DMS 273 (cell line): ENCODE measurements around the gene NHLRC2.

Experiments used
- DNase-seq: peaks from one replicate; lab custom pipeline; 2025; ENCODE audit not compliant: unreplicated experiment; lab: John Stamatoyannopoulos, UW

Gene NHLRC2

DNA sequence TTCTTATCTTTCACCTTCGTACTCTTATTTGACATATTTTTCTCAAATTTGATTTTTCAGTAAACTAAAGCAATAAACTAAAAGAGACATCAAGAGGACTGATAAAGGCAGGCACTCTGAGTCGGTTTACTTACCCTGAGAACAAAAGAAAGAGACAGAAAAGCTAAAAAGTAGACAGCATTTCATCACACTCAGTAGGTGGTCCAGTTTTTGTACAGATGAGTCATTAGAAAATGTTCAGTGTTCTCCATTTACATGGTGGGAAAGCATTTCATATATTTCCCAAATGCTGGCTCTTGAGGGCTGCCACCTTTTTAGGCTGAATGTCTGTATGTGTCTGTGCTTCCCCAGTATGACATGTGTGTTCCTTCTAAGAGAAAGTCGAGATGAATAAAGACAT is 52.7 kb downstream of the NHLRC2 start:
- no peak for DNase-seq

DNA sequence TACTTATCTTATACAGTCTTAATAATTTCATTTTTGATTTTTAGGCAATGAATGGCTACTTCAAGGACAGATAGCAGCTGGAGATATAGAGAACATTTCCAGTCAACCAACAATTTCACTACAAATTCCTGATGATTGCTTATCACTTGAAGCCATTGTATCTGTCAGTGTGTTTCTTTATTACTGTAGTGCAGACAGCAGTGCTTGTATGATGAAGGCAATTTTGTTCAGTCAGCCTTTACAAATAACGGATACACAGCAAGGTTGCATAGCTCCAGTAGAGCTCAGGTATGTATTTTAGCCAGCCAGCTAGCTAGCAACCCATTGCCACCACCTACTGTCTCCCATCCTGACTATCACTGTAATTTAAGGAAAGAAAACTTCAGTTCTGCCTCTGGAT is 53.8 kb downstream of the NHLRC2 start:
- no peak for DNase-seq

DNA sequence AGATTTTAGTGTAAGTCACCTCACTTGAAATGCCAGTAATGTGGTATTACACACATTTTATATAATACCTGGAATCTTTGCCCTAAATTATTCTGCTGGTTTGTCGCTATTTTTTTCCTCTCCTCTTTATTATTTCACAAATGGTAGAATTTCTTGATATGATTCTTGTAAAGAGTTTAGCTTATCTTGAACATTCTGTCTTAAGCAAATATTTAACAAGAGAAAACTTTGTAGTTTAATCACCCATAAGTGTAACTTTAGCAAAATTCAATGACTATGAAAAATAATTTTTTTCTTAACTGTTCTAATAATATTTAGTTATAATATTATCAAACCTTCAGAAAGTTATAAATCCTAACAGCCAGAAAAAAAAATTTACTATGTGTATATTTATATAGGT is 56.7 kb downstream of the NHLRC2 start:
- no peak for DNase-seq

DNA sequence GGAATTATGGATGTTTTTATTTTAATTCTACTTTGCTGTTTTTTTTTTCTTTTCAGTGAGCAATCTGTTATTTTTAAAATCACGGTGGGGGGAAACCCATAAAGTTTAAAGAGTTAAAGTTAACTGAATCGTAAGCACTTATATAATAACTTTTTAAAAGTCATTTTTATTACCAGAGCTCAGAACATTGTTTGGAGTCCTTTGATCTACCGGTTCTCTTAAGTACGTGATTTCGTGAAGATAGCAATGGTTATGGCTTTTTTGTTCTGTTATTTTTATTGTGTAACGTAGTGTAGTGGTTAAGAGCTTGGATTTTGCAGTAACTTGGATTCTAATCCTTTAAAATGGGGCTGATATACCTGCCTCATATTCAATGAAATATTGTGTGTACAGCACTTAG is 57.4 kb downstream of the NHLRC2 start:
- no peak for DNase-seq

DNA sequence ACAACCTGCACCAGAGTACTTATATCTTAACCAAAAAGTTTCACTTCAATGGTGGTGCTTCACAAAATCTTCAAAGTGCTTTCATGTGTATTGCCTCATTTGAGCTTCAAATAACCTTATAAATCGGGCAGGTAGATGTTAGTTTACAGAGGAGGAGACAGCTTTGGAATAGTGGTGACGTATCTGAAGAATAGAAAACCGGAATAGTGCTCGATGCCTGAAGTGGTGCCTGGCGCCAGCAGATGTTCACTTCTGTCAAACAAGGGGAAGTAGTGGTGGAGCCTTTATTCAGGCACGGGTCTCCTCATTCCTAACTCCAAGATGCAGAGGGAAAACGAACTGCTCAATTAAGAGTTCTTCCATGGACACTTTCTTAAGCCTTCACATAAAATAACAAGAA is 58.1 kb downstream of the NHLRC2 start:
- DNase-seq: no peak

DNA sequence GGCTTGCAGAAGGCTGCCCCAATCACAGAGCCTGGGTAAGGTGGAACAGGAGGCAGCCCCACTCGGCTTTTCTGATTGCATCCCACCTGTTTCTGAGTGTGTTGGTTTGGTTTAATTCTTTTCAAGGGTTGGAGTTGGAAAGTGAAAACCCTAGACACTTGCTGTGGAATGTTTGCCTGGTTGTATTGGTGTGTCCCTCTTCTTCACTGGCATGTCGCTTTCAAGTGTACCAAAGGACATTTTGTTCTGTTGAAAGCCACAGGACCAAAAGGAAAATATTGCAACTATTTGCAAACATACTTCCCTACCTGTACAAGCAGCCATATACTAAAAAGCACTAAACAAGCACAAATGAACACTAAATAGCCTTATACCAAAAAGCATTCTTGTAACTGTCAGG is 60.5 kb downstream of the NHLRC2 start:
- DNase-seq: no peak

DNA sequence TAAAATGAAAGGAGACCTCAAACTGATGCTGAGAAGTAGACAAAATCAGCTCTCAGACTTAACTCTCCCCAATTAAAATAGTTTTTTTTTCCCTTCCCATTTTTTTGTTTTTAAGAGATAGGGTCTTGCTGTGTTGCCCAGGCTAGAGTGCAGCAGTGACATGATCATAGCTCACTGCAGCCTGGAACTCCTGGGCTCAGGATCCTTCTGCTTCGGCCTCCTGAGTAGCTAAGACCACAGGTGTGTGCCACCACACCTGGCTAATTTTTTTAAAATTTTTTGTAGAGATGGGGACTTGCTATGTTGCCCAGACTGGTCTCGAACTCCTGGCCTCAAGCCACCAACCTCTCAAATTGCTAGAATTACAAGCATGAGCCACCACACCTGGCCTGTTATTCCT is 61.1 kb downstream of the NHLRC2 start:
- DNase-seq: no peak

DNA sequence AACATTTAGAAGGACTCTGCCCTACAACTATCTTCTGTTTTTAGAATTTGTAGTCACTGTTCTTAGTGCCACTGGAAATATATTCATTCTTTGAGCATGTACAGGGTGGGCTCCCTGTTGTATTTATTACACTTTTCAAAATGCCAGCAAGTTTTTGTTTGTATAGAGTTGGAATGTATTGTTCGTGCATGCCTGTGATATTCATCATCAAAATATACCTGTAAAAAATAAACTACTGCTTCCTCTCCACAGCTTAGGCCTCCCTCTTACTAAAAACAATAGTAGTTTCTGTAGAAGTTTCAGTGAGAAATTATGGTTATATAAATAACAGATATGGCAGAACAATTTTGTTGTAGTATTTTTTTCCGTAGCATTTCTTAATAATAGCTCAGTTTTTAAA is 61.6 kb downstream of the NHLRC2 start:
- DNase-seq: no peak

DNA sequence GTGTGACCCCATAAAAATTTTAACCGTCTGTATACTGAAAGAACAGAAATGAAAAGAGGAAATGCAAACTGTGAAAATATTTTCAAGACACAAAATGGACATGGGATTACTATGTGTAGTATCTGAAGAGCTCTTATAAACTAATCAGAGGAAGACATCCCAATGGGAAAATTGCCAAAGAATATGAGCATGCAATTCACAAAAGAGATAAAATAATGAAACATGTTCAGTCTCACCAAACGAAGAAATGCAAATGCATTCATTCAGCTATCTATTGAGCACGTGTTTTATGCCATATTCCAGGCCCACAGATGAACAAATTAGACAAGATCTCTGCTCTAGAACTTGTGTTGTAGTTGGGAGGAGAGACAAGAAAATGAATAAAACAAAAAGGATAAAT is 63.2 kb downstream of the NHLRC2 start:
- no peak for DNase-seq

DNA sequence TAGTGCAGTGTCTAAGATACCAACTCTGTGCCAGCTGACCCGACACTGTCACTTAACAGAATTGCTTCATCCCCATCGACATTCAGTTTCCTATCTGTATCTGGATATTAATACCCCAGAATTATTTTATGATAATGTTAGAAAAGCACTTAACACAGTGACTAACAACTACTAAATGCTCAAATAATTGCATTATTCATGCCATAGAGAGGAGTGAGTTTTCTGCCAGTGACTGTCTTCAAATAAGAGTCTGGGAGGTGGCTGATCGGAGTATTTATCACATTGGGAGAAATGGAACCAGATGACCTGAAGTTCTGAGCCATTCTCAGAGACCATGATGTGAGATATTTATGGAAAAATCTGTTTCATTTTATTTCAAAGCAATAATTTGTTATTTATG is 65.7 kb downstream of the NHLRC2 start:
- DNase-seq: no peak

DNA sequence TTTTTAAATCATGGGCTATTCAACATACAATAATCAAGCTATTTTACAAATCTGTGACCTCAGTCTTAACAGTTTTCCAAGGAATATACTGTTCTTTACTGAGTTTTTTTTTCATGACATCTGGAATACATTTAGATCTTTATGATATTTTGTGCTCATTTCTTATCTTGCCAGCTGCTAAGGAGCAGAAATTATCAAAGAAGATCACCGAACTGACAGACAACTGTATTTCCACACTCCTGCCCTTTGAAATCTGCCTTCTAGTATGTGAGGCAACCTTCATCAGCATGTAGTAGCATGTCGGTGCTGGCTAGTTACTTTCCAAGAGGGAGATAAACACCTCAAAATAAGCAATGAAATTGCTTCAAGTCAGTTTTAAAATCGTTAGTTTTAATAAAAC is 66.4 kb downstream of the NHLRC2 start:
- DNase-seq: no peak

DNA sequence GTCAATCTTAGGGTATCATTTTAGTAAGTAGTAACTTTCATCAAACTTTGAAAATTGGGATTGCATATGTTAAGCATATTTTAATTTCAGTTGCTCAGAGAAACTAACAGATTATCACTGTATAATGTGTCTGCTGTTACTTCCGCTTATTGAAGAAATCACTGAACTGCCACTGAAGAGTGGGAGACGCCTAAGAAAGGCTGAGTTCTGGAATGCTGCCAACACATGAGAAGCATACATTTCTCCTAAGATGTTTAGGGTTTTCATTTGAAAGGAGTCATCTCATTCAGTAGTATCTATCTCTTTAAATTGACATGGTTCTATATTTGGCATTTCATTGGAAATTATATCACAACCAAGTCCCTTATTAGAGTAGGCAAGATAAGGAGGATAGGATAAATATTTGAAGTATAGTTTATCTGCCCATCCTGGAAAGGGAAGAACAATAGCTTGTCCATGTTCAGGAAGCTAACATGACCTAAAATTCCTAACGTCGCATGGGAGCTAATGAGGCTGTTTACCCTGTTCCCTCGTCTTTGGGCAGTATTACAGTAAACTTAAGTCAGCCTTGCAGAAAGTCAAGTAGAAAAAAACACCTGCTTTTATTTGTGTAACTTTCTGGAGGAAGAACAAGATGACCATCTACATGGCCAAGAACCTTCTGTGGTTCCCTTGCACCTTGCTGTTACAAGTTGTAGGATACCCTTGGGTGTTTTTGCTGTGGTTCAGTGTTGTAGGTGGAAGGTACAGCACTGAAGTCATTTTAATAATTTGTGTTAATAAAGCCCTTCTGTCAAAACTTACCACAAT is 67.3 kb downstream of the NHLRC2 start:
- peak; percentile 5 for DNase-seq

DNA sequence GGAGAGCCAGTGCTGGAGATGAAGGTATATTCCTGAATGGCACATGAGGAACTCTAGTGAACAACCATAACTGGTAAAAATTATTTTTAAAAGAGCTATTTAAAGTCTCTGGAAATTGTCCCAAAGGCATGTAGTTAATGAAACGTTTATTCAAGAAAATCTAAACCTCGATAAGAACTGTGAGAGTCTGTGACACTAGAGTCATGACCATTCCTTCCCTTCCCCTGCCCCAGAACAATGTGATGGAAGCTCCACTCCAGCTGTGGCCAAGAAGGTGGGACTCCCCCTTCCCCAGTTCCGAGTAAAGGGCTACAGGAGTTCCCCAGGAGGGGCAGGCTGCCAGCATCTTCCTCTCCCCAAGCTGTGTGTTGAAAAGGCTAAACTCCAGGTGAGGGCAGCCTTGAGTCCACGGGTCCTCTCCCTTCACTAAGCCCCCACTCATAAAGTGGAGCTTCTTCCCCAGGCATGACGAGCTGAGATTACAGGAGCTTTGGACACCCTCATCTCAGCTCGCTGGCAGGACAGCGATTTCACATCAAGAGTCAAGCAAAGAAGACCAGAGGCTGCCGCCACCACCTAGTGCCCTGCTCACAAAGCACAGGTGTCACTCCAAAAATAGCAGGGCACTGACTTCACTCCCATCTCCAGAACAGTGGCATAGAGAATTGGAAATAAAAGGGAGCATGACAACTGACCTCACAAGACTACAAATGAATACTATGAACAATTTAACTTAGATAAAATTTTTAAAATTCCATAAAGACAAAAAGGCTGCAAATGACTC is 68.5 kb downstream of the NHLRC2 start:
- DNase-seq: no peak

DNA sequence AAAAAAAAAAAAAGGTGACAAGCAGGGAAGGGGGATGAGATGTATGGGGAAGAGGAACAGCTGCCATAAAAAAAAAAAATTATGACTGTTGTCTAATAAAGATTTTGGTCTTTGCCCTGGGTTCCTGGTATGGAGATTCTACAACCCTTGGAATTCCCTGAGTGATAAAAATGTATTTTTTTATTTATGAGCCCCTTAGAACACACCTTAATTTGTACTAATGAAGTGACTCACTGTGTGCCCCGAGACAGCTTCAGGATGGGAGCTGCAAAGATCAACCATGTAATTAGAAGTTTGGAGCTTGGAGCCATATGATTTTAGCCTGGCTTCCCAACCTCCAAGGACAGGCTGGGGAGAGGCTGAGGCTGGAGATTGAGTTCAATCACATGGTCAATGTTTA is 69.7 kb downstream of the NHLRC2 start:
- DNase-seq: no peak

DNA sequence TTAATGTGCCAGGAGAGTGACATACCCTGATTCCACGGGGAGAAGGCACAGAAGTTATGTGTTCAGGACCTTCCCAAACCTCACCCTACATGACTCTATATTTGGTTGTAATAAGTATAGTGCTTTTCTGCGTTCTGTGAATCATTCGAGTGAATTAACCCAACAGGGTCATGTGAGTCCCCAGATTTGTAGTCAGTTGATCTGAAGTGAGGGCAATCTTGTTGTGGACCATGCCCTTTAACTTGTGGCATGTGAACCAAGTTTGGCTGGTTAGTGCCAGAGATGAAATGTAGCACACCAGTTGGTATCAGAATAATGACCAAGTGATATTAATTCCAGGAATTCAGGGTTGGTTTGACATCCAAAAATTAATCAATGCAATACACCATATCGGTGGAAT is 70.2 kb downstream of the NHLRC2 start:
- DNase-seq: no peak

DNA sequence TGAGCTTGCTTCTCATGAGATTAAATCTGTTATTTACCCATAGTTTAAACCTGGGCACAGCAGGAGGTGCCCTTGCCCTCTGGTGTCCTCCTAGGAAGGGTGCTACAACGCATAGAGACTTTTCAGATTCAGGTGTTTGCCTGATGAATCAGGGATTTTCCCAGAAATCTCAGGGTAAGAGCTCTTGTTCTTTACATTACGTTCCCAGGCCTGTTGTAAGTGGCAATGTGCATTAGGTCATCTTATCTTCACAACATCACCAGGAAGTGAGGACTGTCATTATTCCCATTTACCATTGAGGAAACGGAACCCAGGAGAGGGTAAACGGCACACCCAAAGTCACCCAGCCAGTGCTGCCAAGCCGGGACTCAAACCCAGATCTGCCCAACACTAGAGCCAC is 73.0 kb downstream of the NHLRC2 start:
- DNase-seq: no peak

DNA sequence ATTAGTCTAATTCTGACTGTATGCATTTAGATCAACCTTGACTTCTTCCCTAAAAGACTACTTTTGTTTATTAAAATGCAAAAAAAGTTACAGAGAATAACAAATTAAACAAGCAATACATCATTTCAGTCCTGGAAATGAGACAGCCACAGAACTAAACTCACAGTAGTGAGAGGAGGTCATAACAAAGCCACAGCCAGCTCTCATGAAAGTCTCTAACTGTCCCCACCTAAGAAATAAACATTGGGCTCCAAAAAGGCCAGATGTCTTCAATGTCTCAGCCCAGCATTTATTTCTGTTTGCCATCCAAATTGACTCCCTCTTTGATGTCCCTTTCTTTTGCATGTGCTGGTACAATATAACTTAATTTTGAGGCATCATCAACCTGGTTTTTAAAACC is 74.4 kb downstream of the NHLRC2 start:
- DNase-seq: no peak

DNA sequence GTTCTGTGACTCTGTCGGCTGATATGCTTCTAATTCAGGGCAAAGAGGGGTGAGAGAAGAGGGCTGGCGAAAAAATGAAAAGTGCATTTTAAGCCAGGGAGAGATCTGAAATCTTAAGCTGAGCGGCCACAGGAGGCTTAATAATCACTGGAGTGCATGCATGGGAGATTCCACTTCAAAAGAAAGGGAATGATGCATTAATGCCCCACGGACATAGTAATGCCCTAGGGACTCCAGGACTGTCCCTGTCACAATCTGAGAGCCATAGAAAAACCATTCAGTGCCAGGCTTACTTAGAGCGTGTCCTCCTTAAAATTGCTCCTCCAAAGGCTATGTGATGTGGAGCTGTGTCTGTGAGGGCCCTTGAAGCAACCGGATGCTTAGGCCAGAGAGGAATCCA is 75.1 kb downstream of the NHLRC2 start:
- no peak for DNase-seq

DNA sequence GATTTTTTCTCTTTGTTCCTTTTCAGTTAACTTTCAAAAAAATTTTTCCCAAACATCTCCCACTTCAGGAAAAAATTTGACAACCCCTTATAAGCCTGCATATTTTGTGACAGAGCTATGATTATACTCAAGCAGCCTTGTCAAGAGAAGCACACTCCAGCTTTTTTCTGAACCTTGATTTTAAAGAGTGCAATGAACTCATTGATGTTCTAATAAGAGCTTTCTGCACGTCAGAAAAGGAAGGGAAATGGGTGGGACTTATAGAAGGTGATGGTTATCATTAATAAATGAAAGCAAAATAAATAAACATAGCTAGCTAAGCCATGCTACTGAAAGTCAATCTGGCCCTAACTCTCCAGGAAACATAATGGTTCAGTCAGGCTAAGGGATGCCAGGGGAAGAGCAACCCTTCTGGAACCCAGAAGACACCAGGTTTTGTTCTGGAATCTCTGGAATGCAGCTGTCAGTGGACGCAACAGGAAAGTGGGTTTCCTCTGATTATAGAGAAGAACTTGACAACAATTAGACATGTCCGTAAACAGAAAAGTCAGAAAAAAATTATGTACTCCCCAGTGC is 76.1 kb downstream of the NHLRC2 start:
- no peak for DNase-seq

DNA sequence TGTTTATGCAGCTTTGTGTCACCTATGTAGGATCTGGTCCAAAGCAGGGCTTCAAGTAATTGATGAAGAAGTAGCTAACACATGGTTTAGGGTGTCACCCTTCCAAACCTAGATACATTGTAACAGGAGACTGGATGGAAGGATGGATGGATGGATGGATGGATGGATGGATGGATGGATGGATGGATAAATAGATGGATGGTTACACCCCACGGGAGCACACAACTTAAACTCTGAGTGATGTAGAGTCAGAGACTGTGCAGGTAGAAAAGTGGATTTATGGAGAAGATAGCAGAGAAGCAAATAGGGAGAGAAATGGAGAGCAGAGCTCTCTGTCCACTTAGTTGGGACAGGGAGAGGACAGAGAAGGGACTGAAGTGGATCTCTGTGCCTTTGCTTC is 78.4 kb downstream of the NHLRC2 start:
- DNase-seq: no peak

DNA sequence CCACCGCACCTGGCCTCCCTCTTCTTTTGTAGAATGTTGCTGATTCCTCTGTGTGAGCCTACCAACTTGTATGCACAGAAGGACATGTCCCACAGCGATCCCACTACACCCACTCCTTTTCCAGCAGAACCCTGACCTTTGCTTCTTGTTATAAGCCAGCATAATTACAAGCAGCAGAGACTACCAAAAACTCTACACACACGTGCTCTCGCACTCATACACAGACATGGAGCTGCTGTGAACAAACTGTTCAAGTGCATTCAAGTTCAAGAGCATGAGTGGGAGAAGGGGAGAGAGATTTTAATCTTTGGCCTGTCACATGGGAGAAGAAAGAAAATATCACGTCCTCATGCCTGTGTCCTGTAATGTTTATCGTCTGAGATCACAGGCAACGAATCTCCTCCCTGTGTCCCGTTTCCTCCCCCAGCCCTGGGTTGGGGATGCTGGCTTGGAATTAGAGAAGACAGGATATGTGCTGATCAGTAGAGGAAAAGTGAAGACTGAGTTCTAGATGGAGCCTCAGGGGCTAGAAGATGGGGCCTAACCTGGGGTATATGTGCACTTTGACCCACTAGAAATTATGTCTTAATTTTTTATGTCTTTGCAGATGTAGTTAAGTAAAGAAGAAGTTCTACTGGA is 79.6 kb downstream of the NHLRC2 start:
- no peak for DNase-seq

DNA sequence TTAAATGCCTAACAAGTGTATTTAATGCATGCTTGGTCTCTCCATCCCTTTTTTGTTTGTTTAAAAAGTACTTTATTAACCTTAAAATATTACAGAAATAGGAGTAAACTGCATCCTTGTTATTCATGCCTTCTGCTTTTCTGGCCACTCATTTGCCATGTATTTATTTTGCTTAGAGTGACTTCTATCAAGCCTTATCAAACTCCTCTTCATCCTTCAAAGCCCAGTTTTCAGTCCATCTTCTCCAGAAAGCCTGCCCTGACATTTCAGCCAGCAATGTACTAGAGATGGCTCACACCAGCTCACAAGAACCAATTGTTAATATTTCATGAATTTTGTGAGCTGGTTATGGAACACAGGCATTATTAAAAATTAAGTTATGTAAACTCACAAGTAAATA is 82.8 kb downstream of the NHLRC2 start:
- DNase-seq: no peak
